HG03280 (cell line): ENCODE measurements around the gene EDEM1.
"Not testable (repeated sequence)": the region's sequence is repeated elsewhere in the genome, so short reads cannot be mapped to it uniquely, and the experiment has no call there.

Experiments used
- ATAC-seq: cut with Tn5 transposase; IDR thresholded peaks from one replicate; pipeline ENCODE4 v1.9.1; 2021; ENCODE audit warnings: mild to moderate bottlenecking, moderate library complexity; ENCODE audit not compliant: unreplicated experiment

EDEM1 gene

GRCh38 chr3:5231074-5231473, 43.6 kb downstream of the EDEM1 start:
- no peak for ATAC-seq

- no peak for ATAC-seq
These were observed 44.0 kb downstream of the EDEM1 start for GRCh38 chr3:5231487-5231886.

- no peak for ATAC-seq
These were observed 45.1 kb downstream of the EDEM1 start for GRCh38 chr3:5232570-5232969.

GRCh38 chr3:5233026-5233425, 45.5 kb downstream of the EDEM1 start:
- ATAC-seq: no peak

- ATAC-seq: no peak
These were observed 48.1 kb downstream of the EDEM1 start for GRCh38 chr3:5235655-5236054.

- ATAC-seq: no peak
These were observed 51.0 kb downstream of the EDEM1 start for GRCh38 chr3:5238545-5238944.

GRCh38 chr3:5239602-5240001, 52.1 kb downstream of the EDEM1 start:
- ATAC-seq: no peak

- no peak for ATAC-seq
These were observed 53.2 kb downstream of the EDEM1 start for GRCh38 chr3:5240740-5241139.

- ATAC-seq: not testable (repeated sequence)
These were observed 55.3 kb downstream of the EDEM1 start for GRCh38 chr3:5242785-5243184.

GRCh38 chr3:5245927-5246326, 58.4 kb downstream of the EDEM1 start:
- no peak for ATAC-seq

GRCh38 chr3:5248822-5249221, 61.3 kb downstream of the EDEM1 start:
- no peak for ATAC-seq

- ATAC-seq: no peak
These were observed 63.1 kb downstream of the EDEM1 start for GRCh38 chr3:5250467-5251195.

- no peak for ATAC-seq
These were observed 63.7 kb downstream of the EDEM1 start for GRCh38 chr3:5251196-5251583.

GRCh38 chr3:5252131-5252530, 64.6 kb downstream of the EDEM1 start:
- no peak for ATAC-seq

GRCh38 chr3:5254281-5255048, 67.0 kb downstream of the EDEM1 start:
- ATAC-seq: no peak

- no peak for ATAC-seq
These were observed 68.2 kb downstream of the EDEM1 start for GRCh38 chr3:5255404-5256344.

GRCh38 chr3:5258526-5258925, 71.0 kb downstream of the EDEM1 start:
- no peak for ATAC-seq

- ATAC-seq: no peak
These were observed 73.5 kb downstream of the EDEM1 start for GRCh38 chr3:5260992-5261501.

- no peak for ATAC-seq
These were observed 75.0 kb downstream of the EDEM1 start for GRCh38 chr3:5262507-5262906.

- ATAC-seq: no peak
These were observed 76.6 kb downstream of the EDEM1 start for GRCh38 chr3:5264093-5264600.
